Measurements from ENCODE around the gene CALCOCO2.
"Not testable (repeated sequence)": the region's sequence is repeated elsewhere in the genome, so short reads cannot be mapped to it uniquely, and the experiment has no call there.

CALCOCO2 gene

DNA sequence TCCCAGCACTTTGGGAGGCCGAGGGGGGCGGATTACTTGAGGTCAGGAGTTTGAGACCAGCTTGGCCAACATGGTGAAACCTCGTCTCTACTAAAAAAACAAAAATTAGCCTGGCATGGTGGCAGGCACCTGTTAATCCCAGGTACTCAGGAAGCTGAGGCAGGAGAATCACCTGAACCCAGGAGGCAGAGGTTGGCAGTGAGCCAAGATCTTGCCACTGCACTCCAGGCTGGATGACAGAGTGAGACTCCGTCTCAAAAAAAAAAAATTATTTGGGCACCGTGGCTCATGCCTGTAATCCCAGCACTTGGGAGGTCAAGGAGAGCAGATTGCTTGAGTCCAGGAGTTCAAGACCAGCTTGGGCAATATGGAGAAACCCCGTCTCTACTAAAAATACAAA, 9.9 kb upstream of the CALCOCO2 start:
- not testable (repeated sequence) for FAIRE-seq; DNase-seq (ENCODE audit: low spot score)

GRCh38 chr17:48825446-48826381, 5.1 kb upstream of the CALCOCO2 start:
- FAIRE-seq (no peak), DNase-seq (ENCODE audit: low spot score) (no peak)

DNA sequence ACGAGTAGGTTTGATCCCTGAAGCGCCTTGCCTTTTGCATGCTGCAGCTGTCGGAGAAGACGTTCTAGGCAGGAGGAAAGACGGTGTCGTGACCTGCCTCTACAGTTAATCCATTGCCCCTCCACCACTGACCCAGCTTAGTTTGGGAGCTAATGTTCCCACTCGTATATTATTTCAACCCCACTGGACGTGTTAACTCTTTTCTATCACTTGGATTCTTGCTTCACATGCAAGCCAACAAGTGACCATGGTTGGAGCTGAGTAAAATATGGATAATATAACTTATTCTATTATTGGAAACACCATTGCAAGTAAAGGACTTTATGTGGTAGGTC, 681 bp downstream of the CALCOCO2 start:
- DNase-seq (ENCODE audit: low spot score) (no peak), FAIRE-seq (no peak)

DNA sequence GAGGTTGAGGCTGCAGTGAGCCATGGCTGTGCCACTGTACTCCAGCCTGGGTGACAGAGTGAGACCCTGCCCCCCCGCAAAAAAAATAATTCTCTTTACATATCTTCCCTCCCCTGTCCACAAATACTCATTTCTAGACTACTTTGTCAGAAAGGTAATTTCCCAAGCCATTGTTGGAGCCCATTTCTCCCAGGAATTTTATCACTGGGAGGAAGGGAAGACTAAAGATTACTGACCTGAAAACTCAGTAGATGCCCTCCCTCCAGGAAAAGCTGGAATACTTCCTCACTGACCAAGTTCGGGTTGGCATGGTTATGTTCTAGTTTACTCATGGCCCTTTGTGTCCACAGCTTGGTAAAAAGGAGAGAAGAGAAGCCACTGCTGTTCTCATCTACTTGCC, 4.1 kb downstream of the CALCOCO2 start:
- FAIRE-seq (no peak), DNase-seq (ENCODE audit: low spot score) (no peak)

DNA sequence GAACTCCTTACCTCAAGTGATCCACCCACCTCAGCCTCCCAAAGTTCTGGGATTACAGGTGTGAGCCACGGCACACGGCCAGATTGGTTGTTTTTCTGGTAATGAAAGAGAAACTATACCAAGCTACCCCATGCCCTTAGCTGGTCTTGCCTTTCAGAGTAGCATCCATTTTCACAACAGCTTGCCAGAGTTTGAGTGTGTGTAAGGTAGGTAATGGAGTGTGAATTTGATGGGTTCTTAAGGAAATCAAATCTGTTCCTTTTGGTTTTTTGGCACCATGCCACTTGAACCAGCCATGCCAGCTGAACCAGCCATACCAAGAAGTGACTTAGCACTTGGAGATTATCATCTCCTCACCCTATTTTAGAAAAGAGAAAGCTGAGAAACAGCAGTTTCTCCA, 5.1 kb downstream of the CALCOCO2 start:
- FAIRE-seq (no peak), DNase-seq (ENCODE audit: low spot score) (no peak)

- not testable (repeated sequence) for DNase-seq (ENCODE audit: low spot score)
Observed at GRCh38 chr17:48837458-48837857, 6.6 kb downstream of the CALCOCO2 start.

GRCh38 chr17:48840441-48840840, 9.6 kb downstream of the CALCOCO2 start:
- FAIRE-seq = no peak
- DNase-seq (ENCODE audit: low spot score) = no peak

More at GRCh38 chr17:48837458-48837857, 6.6 kb downstream of the CALCOCO2 start:
- FAIRE-seq = not testable (repeated sequence)

DNA sequence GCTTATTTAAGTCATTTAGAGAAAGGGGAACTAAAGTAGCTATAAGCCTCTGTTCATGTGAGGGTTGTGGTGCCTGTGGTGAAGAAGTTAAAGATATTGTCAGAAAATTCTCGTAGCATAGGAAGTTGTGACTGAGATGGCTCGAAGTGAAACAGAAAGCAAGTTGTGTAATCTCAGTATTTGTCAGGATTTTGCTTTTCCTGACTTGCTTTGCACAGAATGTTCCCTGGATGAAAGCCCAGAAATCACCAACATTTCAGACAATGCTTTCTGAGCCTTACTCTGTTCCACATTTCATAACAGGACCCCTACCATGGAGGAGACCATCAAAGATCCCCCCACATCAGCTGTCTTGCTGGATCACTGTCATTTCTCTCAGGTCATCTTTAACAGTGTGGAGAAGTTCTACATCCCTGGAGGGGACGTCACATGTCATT, 10.6 kb downstream of the CALCOCO2 start:
- no peak for DNase-seq (ENCODE audit: low spot score)

GRCh38 chr17:48842746-48843145, 11.9 kb downstream of the CALCOCO2 start:
- DNase-seq (ENCODE audit: low spot score) = no peak
- FAIRE-seq = no peak

More for the DNA sequence above, 10.6 kb downstream of the CALCOCO2 start:
- FAIRE-seq = no peak

- DNase-seq (ENCODE audit: low spot score) (no peak), FAIRE-seq (no peak)
Observed at GRCh38 chr17:48843187-48843900, 12.5 kb downstream of the CALCOCO2 start.

- no peak for FAIRE-seq
Observed at GRCh38 chr17:48850792-48851323, 20.0 kb downstream of the CALCOCO2 start.

DNA sequence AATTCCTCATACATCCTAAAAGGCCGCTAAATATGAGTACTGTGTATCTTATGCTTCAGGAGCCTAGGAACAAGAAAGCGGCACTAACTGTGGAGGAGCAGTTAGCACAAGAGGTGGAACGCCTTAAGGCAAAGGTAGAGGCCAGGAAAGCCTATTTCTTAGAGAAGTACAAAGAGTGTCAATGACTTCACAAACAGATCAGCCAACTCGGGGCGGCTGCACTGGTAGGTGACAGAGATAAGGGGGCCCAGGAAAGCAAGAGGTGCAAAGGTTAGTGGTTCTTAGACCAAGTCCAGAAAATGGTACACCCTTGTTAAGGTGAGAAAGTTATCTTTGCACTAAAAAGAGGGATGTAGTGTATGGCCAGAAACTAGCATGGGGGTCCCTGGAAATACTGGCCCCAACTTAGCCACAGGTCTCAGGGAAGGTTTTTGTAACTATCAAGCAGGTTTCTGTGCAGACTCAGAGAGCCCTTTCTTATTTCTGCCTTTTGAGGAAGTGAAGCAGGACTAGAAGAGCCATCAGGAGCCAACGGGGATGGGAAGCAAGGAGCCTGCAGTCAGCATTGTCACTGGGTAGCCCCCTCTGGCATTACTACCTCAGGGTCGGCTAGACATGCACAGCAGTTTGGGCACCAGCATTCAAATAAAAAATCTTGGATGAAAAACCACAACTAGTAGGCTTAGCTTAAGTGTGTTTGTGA, 24.1 kb downstream of the CALCOCO2 start:
- DNase-seq (ENCODE audit: low spot score) (no peak), FAIRE-seq (no peak)

More at GRCh38 chr17:48850792-48851323, 20.0 kb downstream of the CALCOCO2 start:
- no peak for DNase-seq (ENCODE audit: low spot score)

- FAIRE-seq = no peak
- DNase-seq (ENCODE audit: low spot score) = no peak
Observed at GRCh38 chr17:48856122-48856821, 25.4 kb downstream of the CALCOCO2 start.

GRCh38 chr17:48860034-48860433, 29.2 kb downstream of the CALCOCO2 start:
- no peak for FAIRE-seq
- DNase-seq (ENCODE audit: low spot score) = no peak

DNA sequence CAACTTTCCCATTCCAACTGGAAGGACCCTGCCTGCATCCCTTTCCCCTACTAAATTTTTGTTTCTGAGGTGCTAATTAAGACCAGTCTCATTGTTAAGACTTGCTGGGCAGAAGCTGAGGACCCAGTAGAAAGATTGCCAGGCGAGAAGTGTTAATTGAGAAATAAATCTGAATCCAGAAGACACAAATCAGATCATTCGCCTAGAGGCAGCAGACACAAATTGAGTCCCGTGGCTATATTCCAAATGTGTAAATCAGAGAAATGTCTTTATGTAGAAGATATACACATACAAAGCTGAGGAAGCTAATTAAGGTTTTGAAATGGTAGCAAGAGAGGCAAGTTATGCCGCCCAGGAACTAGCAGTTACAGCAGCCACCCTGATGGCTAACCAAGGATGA, 29.6 kb downstream of the CALCOCO2 start:
- DNase-seq (ENCODE audit: low spot score) = no peak
- FAIRE-seq = no peak

DNA sequence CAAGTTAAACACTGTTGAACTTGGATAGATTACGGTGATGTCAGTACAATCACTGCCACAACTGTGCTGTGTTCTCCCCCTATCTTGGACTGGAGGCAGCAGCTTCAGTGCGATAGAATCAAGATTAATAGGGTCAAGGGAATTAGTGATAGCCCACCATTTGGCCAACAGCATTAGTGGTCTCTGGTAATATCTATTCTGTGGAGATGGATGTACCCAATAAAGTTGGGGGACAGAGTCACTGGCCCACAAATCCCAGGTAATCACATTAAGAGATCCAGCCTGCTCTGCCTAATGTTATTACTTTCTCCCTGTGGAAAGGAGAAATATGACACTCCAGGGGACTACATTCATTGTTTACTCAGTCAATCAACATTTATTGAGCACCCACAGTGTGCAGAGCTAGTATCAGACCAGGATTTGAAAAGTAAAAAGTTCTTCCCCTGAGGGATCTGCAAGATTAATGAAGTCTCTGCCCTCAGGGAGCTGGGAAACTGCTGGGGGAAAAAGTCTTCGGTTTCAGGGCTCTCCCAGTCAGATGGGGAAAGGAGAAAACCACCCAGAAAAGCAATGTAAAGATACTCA, 38.2 kb downstream of the CALCOCO2 start:
- DNase-seq (ENCODE audit: low spot score) (no peak), FAIRE-seq (no peak)

DNA sequence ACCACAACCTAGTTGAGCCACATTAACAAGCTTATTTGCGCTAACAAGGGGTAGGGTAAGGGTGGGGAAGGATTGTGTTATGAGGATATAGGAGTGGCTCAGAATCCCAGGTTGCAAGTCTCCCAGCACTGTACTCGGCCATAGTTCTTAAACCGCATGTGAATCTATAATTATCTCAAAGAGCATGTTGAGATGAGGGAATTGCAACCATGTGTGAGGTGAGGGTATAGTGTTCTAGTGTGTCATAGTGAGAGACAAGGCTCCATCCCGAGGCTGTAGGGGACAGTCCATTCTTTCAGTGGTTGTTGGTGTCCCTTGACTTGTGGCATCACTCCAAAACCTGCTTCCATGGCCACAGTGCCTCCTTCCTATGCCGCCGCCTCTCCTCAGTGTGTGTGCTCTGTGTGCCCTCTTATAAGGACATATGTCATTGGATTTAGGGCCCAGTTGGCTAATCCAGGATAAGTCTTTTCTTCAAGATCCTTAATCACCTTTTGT, 39.0 kb downstream of the CALCOCO2 start:
- no peak for DNase-seq (ENCODE audit: low spot score)
- no peak for FAIRE-seq

GRCh38 chr17:48871035-48871550, 40.3 kb downstream of the CALCOCO2 start:
- FAIRE-seq (no peak), DNase-seq (ENCODE audit: low spot score) (no peak)

- DNase-seq (ENCODE audit: low spot score) = no peak
- no peak for FAIRE-seq
Observed at GRCh38 chr17:48871551-48872351, 40.9 kb downstream of the CALCOCO2 start.
